SHP77 (cell line): ENCODE measurements around the gene ASRGL1.
"Not testable (repeated sequence)": the region's sequence is repeated elsewhere in the genome, so short reads cannot be mapped to it uniquely, and the experiment has no call there.

ENCODE experiments used
- DNase-seq, 2 experiments: peaks; one replicate each; lab custom pipeline; 2025; lab: John Stamatoyannopoulos, UW

ASRGL1 gene

DNA sequence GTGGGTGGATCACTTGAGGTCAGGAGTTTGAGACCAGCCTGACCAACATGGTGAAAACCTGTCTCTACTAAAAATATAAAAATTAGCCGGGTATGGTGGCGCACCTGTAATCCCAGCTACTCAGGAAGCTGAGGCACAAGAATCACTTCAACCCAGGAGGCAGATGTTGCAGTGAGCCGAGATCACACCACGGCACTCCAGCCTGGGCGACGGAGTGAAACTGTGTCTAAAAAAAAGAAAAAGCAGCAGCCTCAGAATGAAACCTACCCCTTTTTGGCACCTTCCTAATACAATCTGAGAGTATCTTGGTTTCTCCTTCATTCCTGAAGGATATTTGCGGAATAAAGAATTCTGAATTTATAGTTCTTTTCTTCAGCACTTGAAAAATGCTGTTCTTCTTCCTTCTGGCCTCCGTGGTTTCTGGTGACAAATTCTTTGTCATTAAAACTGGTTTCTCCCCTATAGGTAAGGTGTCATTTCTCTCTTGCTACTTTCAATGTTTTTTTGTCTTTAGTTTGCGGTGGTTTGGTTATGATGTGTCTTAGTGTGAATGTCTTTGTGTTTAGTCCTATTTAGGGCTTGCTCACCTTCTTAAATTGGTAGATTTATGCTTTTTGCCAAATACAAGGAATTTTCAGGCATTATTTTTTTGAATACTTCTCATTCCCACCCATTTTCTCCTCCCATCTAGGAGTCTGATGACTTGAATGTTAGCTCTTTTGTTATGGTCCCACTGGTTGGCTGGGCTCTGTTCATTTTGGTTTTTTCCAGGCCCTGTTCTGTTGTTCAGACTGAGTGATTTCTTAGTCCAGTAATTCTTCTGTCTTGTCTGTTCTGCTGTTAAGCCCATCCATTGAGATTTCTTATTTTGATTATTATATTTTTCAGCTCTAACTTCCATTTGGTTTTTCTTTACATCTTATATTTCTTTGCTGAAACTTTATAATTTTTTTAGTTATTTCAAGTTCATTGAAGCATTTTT lies 15.4 kb downstream of the ASRGL1 start:
- DNase-seq = no peak

DNA sequence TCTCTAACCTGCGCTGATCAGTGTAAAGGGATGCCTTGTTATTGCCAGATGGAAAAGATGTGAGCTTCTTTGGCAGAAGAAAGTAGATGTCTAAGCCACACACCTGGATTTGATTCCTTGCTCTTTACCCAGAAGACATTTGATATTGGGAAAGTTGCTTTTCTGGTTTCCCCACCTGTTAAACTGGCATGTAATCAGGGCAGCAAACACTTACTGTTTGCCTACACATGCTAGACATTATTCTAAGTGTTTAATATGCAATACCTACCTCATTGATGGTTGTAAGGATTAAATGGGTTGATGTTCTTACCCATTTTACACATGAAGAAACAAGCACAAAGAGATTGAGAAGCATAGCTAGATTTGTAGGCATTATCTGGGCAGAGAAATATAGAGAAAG lies 16.6 kb downstream of the ASRGL1 start:
- DNase-seq = no peak

DNA sequence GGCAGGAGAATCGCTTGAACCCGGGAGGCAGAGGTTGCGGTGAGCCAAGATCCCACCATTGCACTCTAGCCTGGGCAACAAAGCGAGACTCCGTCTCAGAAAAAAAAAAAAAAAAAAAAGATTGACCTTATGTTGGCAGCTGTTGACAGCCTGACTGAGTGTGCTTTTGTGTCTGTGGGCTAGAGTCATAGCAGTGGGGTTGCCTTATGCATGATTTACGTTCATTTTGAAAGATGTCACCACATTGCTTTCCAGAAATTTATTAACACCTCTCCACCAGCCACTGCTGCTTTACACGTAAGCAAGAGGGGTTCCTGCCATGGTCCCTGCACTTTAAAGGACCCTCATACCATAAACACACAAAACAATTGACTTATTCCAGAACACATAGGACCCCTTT lies 21.0 kb downstream of the ASRGL1 start:
- no peak for DNase-seq

DNA sequence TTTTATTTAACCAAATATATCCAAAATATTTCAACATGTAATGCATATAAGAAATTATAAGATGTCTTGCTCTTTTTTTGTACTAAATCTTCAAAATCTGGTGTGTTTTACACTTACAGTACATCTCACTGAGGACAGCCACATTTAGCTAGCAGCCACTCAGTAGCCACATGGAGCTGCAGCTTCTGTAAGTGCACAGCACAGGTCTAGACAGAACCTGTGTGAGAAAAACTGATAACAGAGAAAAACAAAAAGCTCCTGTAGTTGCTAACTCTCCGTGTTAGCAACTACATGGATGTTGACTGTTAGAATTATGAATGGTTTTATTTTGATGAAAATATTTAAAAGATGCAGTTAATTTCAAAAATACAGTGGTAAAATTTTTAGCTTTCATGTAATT lies 22.2 kb downstream of the ASRGL1 start:
- DNase-seq = no peak

DNA sequence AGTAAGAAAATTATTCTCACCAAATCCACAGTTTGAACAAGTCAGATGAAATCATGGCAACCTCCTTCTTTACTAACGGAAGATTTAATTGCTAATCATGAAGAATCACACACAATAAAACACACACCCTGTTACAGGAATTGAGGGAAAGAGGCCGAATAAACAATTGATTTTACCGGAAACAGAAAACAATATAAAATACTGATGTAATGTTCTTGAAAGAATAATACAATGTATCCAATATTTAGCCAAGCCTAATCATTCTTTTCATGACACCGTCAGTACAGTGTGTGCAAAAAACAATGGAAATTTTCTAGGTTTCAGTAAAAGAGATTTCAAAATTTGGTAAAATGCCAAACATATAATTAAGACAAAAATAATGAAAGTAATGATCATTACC lies 23.4 kb downstream of the ASRGL1 start:
- DNase-seq = no peak

DNA sequence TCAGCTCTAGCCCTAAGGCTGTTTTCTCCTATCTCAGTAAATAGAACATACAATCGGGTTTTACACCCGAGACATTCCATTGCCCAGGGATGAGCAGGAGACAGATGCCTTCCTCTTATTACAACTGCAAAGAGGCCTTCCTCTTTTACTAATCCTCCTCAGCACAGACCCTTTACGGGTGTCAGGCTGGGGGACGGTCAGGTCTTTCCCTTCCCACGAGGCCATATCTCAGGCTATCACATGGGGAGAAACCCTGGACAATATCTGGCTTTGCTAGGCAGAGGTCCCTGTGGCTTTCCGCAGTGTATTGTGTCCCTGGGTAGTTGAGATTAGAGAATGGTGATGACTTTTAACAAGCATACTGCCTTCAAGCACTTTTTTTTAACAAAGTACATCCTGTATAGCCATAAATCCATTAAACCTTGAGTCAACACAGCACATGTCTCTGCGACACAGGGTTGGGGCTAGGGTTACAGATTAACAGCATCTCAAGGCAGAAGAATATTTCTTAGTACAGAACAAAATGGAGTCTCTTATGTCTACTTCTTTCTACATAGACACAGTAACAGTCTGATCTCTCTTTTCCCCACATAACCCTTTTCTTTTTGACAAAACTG lies 31.7 kb downstream of the ASRGL1 start:
- DNase-seq = not testable (repeated sequence)

DNA sequence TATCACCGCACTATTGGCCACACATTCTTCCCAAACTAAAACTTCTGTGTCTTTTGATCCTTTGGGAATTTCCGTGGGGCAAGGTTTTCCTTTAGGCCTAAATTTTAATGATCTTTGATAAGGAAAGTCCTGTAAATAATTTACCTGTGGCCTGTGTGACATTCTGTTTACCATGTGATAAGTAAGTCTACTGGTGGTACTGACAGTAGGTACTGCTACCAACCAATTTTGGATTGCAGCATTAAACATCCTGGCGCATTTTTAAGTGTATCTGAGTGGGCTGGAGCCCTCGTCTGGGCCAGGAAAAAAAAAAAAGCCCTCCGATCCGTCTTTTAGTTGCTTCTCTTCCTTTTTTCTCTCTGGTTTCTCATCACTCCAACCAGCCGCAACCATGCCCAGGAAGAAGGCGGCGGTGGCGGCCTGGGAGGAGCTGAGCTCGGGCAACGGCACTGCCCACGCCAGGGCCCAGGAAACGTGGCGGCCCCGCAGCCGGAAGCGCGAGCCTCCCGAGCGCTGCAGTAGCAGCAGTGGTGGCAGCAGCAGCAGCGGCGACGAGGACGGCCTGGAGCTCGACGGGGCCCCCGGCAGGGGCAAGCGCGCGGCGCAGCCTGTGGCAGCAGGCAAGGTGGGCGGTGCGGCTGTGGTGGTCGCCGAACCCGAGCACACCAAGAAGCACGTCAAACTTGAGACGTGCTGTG lies 33.6 kb downstream of the ASRGL1 start:
- no peak for DNase-seq

DNA sequence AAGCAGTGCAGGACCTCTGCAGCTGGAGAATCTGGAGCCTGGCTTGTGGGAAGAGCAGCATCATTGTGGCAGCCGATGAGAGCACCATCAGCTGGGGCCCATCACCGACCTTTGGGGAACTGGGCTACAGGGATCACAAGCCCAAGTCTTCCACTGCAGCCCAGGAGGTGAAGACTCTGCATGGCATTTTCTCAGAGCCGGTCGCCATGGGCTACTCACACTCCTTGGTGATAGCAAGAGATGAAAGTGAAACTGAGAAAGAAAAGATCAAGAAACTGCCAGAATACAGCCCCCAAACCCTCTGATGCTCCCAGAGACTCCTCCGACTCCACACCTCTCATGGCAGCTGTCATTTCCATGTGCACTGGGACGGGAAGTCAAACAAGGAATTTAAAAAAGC lies 35.6 kb downstream of the ASRGL1 start:
- no peak for DNase-seq

DNA sequence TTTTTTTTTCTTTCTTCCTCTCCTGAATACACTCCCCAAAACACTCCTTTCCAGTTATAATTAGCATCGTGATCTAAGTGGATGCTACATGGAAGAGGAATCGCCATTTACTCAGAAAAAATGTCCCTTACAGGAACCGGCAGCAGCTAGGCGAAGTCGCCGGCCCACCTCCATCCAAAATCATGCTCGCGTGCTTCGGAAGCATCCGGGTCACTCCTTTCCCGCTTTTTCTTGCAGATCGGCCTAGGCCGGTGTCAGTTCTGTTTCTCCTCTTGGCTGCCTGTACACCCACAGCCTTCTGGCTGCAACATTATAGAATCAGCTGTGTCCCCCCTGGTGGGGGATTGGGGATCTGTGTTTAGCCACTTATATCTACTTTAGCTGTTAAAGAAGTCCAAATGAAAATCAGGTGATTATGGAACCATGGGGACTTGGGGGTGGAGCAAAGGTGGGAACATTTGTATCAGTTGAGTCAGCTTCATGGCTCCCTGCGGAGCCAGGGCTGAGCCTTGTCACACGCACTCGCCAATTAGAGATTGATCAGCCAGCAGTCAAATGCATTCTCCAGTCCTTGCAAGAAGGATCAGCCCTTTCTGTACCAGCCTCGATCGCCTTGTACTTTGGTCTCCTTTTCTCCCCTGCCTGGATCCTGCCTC lies 36.3 kb downstream of the ASRGL1 start:
- DNase-seq = no peak

DNA sequence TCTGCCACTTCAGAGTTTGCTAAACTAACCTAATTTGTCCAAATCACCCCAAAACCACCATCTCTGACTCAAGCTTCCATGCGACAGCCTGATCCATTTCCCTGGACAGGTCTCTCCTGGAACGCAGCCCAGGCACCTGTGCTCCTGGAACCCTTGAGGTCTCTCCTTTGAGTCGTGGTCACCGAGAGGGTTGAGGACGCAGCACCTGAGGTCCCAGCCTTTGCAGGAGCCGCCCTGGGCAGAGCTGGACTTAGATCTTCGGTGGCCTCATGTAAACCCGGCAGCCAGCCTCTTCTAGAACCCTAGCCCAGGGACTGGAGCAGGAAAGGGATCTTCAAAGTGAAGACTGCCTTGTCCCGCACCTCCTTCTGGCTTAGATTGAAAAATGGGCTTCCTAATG lies 37.6 kb downstream of the ASRGL1 start:
- no peak for DNase-seq

DNA sequence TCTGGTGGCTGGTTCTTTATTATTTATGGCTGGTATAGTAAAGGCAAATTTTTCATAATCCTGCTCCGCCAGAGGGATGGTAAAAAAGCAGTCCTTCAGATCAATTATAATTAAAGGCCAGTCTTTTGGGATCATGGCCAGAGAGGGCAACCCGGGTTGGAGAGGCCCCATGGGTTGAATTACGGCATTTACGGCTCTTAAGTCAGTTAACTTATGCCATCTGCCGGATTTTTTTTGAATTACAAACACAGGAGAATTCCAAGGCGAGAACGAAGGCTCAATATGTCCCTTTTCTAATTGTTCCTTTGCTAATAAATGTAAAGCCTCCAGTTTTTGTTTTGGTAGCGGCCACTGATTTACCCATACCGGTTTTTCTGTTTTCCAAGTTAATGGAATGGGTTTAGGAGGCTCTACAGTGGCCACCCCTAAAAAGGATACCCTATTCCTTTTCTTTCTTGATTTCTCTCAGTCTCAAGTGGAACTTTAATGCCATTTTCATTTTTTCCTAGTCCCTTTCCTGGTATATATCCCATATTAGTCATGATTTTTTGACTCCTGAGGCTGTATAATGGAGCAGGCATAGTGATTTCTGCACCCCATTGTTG lies 41.3 kb downstream of the ASRGL1 start:
- DNase-seq = peak; percentile 16 to 18

DNA sequence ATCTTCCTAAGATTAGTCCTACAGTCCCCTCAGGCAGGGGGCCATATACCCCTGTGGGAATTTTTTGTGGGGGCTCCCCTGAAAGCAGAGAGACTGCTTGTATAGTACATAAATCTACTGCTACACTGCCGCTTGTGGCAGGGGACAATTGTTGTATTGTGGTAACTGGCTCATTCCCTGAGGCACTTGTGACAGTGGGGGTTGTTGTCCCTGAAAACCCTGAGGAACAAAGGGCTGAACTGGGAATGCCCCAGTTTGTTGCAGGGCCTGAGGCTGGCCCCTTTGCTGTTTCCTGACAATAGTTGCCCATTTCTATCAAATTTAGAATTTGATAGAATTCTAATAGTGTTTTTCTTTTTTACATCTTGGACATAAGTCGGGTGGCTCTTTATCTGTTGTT lies 42.3 kb downstream of the ASRGL1 start:
- DNase-seq = not testable (repeated sequence)

DNA sequence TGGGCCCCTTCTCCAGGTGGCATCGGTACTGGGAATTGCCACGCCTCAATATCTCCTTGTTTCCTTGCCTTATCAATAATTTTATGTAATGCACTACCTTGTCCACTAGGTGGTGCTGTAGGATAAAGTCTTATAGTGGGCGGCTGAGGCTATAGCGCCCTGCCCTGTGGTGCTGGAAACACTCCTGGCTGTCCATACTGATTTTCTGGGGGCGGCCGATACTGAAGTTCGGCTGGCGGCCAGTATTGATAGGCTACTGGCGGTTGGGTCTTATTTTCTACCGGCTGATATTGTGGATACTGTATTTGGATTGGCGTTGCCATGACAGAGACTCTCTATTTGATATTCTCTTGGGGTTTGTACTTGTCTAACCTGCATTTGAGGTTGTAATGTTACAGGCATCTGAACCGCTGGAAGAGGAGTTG lies 43.6 kb downstream of the ASRGL1 start:
- peak; percentile 62 to 67 for DNase-seq

DNA sequence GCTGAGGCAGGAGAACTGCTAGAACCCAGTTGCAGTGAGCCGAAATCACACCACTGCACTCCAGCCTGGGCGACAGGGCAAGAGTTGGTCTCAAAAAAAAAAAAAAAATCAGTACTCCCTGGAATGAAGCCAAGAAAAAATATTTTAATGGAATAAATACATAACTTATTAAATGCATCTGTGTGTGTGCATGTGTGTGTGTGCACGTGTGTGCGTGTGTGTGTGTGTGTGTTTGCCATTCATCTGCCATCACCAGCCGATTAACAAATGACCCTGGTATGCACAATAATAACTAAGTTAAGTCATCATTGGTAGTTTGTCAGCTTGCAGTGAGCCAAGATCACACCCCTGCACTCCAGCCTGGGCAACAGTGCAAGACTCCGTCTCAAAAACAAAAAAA lies 46.6 kb downstream of the ASRGL1 start:
- DNase-seq = no peak

DNA sequence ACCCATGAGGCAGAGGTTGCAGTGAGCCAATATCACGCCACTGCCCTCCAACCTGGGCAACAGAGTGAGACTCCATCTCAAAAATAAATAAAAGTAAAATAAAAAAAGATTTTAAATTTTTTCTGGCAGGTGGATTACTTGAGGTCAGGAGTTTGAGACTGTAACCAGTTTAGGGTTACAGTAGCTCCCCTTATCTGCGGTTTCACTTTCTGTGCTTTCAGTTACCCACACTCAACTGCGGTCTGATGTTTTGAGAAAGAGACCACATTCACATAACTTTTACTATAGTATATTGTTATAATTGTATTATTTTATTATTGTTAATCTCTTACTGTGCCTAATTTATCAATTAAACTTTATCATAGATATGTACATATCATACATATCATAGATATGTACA lies 48.8 kb downstream of the ASRGL1 start:
- DNase-seq = not testable (repeated sequence)

DNA sequence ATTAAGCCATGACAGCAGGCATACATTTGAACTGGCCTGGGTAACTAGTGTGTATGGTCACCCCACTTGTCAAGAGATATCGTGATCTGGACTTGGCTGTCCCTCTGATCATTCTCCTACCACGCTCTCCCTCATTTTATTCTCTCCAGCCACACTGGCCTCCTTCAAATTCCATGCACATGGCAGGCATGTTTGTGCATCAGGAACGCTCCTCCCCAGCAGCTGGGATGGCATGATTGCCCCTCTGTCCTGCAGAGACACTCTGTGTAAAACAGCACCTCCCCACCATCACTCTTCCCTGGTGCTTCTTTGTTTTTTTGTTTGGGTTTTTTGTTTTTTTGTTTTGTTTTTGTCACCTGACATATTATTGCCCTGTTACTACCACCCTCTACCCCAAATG lies 50.1 kb downstream of the ASRGL1 start:
- no peak for DNase-seq

DNA sequence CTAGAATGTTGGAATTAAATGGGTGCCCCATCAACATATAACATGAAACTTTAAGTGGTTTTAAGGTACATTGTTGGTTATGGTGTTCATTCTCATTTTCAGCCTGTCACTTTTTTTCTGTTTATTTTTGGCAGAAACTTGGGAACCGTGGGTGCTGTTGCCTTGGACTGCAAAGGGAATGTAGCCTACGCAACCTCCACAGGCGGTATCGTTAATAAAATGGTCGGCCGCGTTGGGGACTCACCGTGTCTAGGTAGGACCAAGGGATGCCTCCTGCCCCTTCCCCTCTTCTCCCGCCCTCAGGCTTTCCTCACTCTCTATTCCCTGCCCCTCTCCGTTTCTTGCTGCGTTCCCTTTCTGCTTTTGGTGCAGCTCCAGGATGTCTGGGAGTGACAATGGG lies 51.8 kb downstream of the ASRGL1 start:
- no peak for DNase-seq

DNA sequence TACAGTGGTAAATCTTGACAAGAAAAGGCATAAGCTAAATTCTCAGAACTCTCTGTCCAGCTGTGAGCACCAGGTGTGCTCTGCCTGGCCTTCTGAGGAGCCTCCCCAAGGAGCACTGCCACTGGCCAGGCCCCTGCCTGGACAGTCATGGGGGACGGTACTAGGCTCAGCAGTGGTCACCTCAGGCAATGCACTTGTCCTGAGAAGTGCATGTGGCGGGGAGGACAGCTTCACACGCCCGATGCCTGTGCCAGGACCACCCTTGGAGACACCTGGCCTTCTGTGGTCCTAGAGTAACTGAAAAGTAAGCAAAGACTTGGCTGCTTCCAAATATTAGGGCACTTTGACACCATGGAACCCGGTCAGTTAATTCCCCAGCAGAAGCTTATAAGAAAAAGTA lies 53.0 kb downstream of the ASRGL1 start:
- DNase-seq = no peak

DNA sequence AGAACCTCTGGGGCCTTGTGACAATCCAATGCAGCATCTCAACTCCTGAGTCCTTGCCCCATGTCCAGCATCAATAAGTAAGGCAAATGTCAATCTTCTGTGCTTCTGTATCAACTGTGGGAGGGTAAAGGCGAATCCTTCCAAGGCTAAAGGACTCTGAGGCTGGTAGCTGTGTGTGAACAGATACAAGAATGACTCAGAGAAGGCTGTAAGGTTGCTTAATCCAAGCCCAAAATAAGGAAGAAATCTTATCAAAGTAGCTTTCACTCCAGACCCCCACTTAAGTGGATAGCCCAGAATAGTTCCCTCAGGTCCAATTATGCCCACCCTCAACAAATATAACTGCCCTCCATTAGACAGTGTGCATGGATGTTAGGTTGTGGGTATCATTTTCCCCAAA lies 53.5 kb downstream of the ASRGL1 start:
- DNase-seq = no peak

DNA sequence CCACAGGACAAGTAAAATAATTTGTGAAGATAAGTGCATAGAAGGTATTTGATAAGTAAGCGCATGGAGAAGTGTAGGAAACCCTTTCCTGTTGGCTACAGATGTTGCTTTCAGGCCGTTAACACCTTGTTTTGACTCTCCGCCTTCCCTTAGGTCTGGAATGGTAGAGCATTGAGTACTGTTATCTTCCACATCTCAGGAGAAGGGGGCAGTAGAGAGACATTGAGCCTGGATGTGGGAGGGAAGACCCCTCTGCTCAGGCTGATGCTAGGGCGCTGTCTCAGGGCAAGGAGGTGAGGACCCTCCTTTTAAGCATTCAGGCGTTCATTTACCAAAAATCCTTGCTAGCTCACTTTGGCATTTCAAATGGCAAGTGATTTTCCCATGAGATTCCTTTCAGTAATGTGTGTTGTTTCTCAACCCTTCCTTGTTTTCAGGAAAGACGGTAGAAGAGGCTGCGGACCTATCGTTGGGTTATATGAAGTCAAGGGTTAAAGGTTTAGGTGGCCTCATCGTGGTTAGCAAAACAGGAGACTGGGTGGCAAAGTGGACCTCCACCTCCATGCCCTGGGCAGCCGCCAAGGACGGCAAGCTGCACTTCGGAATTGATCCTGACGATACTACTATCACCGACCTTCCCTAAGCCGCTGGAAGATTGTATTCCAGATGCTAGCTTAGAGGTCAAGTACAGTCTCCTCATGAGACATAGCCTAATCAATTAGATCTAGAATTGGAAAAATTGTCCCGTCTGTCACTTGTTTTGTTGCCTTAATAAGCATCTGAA lies 54.6 kb downstream of the ASRGL1 start:
- no peak for DNase-seq

DNA sequence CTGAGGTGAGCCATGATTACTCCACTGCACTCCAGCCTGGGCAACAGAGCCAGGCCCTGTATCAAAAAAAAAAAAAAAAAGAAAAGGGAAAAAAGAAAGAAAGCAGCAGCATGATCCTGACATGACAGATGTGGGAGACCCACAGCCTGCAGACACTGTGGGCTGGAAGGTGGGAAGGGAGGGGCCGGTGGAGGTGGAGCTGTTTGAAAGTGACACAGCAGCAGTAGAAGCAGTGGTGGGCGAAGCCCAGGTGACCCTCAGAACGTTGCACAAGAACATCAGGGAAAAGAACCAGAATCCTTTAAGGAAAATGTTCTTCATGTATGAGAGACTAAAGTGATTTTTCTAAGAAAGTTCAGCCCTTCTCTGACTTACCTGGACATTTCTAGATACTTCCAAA lies 55.3 kb downstream of the ASRGL1 start:
- no peak for DNase-seq
